SK-N-MC (cell line): Measurements from ENCODE around the gene PATZ1.

Experiments
- DNase-seq: peaks from one replicate; pipeline ENCODE4 v3.0.0-alpha.2; 2011; ENCODE audit warnings: low read depth, low spot score
- H3K27ac ChIP-seq: fragments of 200-600 bp; sonication (generic); 2 replicates; pipeline ENCODE4 v1.5.1; 2016; ENCODE audit warnings: mixed run types
- H3K36me3 ChIP-seq: fragments of 200-600 bp; sonication (generic); 2 replicates; pipeline ENCODE4 v1.6.1; 2017; ENCODE audit warnings: antibody characterized with exemption, low read length, mixed read lengths; ENCODE audit not compliant: insufficient read depth
- H3K4me3 ChIP-seq: fragments of 200-600 bp; sonication (generic); 2 replicates; pipeline ENCODE4 v1.5.1; 2016
- H3K9ac ChIP-seq: fragments of 200-600 bp; sonication (generic); 2 replicates; pipeline ENCODE4 v1.8.0; 2017; ENCODE audit warnings: mixed run types, mixed read lengths; ENCODE audit not compliant: insufficient read length
- H3K9me3 ChIP-seq: fragments of 200-600 bp; sonication (generic); 2 replicates; pipeline ENCODE4 v1.6.1; 2017; ENCODE audit warnings: low read depth, mild to moderate bottlenecking, antibody characterized with exemption, low read length, moderate library complexity, mixed read lengths
- EZH2 ChIP-seq: fragments of 200-600 bp; sonication (generic); IDR thresholded peaks from one replicate; pipeline ENCODE4 v1.6.1; 2017; ENCODE audit warnings: antibody characterized with exemption
- FOXP2 ChIP-seq: optimal IDR thresholded peaks from 2 replicates; pipeline ENCODE3; 2011; ENCODE audit warnings: mild to moderate bottlenecking, moderate library complexity; ENCODE audit not compliant: insufficient read depth; ENCODE audit errors: extremely low read length, control extremely low read depth
- POLR2AphosphoS5 ChIP-seq: IDR thresholded peaks from 2 replicates; pipeline ENCODE4 v1.6.1; 2012; ENCODE audit warnings: mild to moderate bottlenecking, low read depth, low read length, borderline replicate concordance

The PATZ1 gene

GRCh38 chr22:31305194-31305593 is 41.0 kb downstream of the PATZ1 start:
- Histone ChIP-seq H3K27ac (no peak overlapping the region), H3K9ac (no peak overlapping the region), H3K9me3 (no peaks in the 10 kb centered on the region), H3K36me3 (no peaks in the 10 kb centered on the region), H3K4me3 (no peak overlapping the region)
- no peak for DNase-seq
- no peak for TF ChIP-seq POLR2AphosphoS5
- no peak for TF ChIP-seq EZH2
- no peak for TF ChIP-seq FOXP2

GRCh38 chr22:31302537-31302936 is 43.6 kb downstream of the PATZ1 start:
- H3K36me3 ChIP-seq = no peaks in the 10 kb centered on the region
- H3K9ac ChIP-seq = no peak overlapping the region
- H3K9me3 ChIP-seq = no peaks in the 10 kb centered on the region
- H3K4me3 ChIP-seq = no peak overlapping the region
- TF ChIP-seq EZH2 (no peak), POLR2AphosphoS5 (no peak), FOXP2 (no peak)
- DNase-seq = no peak
- H3K27ac ChIP-seq = no peak overlapping the region

GRCh38 chr22:31302006-31302405 is 44.1 kb downstream of the PATZ1 start:
- H3K9me3 ChIP-seq = no peaks in the 10 kb centered on the region
- TF ChIP-seq POLR2AphosphoS5 (no peak), FOXP2 (no peak), EZH2 (no peak)
- H3K4me3 ChIP-seq = no peak overlapping the region
- no peak for DNase-seq
- no peak overlapping the region for H3K27ac ChIP-seq
- no peaks in the 10 kb centered on the region for H3K36me3 ChIP-seq
- H3K9ac ChIP-seq = no peak overlapping the region

- H3K27ac ChIP-seq = no peak overlapping the region
- no peak for DNase-seq
- no peaks in the 10 kb centered on the region for H3K36me3 ChIP-seq
- no peaks in the 10 kb centered on the region for H3K9me3 ChIP-seq
- no peak overlapping the region for H3K9ac ChIP-seq
- no peak for TF ChIP-seq FOXP2
- no peak for TF ChIP-seq POLR2AphosphoS5
- TF ChIP-seq EZH2 = no peak
- H3K4me3 ChIP-seq = no peak overlapping the region
Observed at GRCh38 chr22:31300896-31301295, 45.2 kb downstream of the PATZ1 start.

GRCh38 chr22:31295831-31296657 is 50.1 kb downstream of the PATZ1 start:
- Histone ChIP-seq H3K9me3 (no peaks in the 10 kb centered on the region), H3K4me3 (no peak overlapping the region), H3K36me3 (no peaks in the 10 kb centered on the region), H3K9ac (peak overlapping the region; percentile 29), H3K27ac (no peak overlapping the region)
- DNase-seq = no peak
- TF ChIP-seq EZH2 (no peak), POLR2AphosphoS5 (no peak), FOXP2 (no peak)

GRCh38 chr22:31295360-31295759 is 50.8 kb downstream of the PATZ1 start:
- TF ChIP-seq POLR2AphosphoS5 (no peak), EZH2 (no peak), FOXP2 (no peak)
- no peak overlapping the region for H3K9ac ChIP-seq
- no peak overlapping the region for H3K27ac ChIP-seq
- DNase-seq = no peak
- no peaks in the 10 kb centered on the region for H3K9me3 ChIP-seq
- no peak overlapping the region for H3K4me3 ChIP-seq
- H3K36me3 ChIP-seq = no peaks in the 10 kb centered on the region

GRCh38 chr22:31292236-31292989 is 53.7 kb downstream of the PATZ1 start, which contains the start of gene PIK3IP1:
PIK3IP1 (minus strand) TSS chr22:31292488; CDS start chr22:31292344, 144 bp downstream.
- no peaks in the 10 kb centered on the region for H3K9me3 ChIP-seq
- peak within 1 kb of the TSS; percentile 69 for H3K4me3 ChIP-seq
- peak; percentile 28 for DNase-seq
- no peak within 1 kb of the TSS for H3K27ac ChIP-seq
- no peaks in the 10 kb centered on the region for H3K36me3 ChIP-seq
- TF ChIP-seq FOXP2 (no peak), POLR2AphosphoS5 (no peak)
- no peak within 1 kb of the TSS for H3K9ac ChIP-seq

- TF ChIP-seq FOXP2 (no peak), EZH2 (no peak), POLR2AphosphoS5 (no peak)
- Histone ChIP-seq H3K4me3 (peak overlapping the region; percentile 69), H3K36me3 (no peaks in the 10 kb centered on the region), H3K9me3 (no peaks in the 10 kb centered on the region), H3K27ac (no peak overlapping the region), H3K9ac (no peak overlapping the region)
- DNase-seq = no peak
Observed at GRCh38 chr22:31291481-31292235, 54.5 kb downstream of the PATZ1 start.
